ENCODE measurements around the gene TLDC2. TPM values are rescaled to one million over a fixed set of nuclear protein-coding genes. Genes with fewer than 3 reads are reported as not detected.

Gene TLDC2
- total RNA-seq (2014; rRNA removed; shearing (Covaris generic)) = 0.32 and 0.76 TPM in 2 replicates
- 0.20 and 0.24 TPM in 2 replicates for polyA plus RNA-seq (2016; fragmentation: Nextera tagmentation; extraction: Ambion mirVana)

- Histone ChIP-seq H3K4me1 (ENCODE audit: insufficient read depth) (no peaks in the 10 kb centered on the region), H3K9me3 (ENCODE audit: low read depth) (no peaks in the 10 kb centered on the region), H3K27me3 (replicated peaks; ENCODE audit: insufficient read depth) (no peaks in the 10 kb centered on the region), H2AFZ (no peak within 1 kb of the TSS), H3K4me2 (ENCODE audit: unreplicated experiment) (no peak within 1 kb of the TSS), H3K9me2 (ENCODE audit: insufficient read depth) (no peaks in the 10 kb centered on the region), H3K9ac (no peak within 1 kb of the TSS), H3K79me2 (ENCODE audit: insufficient read depth) (no peaks in the 10 kb centered on the region), H4K20me1 (ENCODE audit: insufficient read depth) (no peaks in the 10 kb centered on the region), H3F3A (ENCODE audit: insufficient read depth) (no peaks in the 10 kb centered on the region), H3K36me3 (ENCODE audit: low read depth) (no peaks in the 10 kb centered on the region), H3K27ac (no peak within 1 kb of the TSS), H3K4me3 (no peak within 1 kb of the TSS)
- in situ Hi-C loops (cut with MboI) = no loop called here
- WGBS, 2 experiments (ENCODE audit: low coverage in 1 of 2, low lambda C conversion rate in 2 of 2, missing lambda C conversion rate in 2 of 2) = 88 to 89% methylated on average over 14 of the region's 14 CpGs
- DNase-seq = no peak
- TF ChIP-seq EZH2 (IDR thresholded peaks at IDR 0.05; ENCODE audit: insufficient read depth, poor library complexity, severe bottlenecking) (no peak), EZH2phosphoT487 (IDR thresholded peaks at IDR 0.05; ENCODE audit: insufficient read depth, low read depth) (no peak)
Measured at GRCh38 chr20:36875702-36876472, at the start of gene TLDC2. Gene TLDC2, plus strand, starts transcription at chr20:36876138. Its CDS starts 37 bp downstream, at chr20:36876175.

GRCh38 chr20:36826554-36827244 is 49.2 kb upstream of the TLDC2 start:
- no peak for DNase-seq
- TF ChIP-seq EZH2 (IDR thresholded peaks at IDR 0.05; ENCODE audit: insufficient read depth, poor library complexity, severe bottlenecking) (no peak), EZH2phosphoT487 (IDR thresholded peaks at IDR 0.05; ENCODE audit: insufficient read depth, low read depth) (no peak)
- WGBS, 2 experiments (ENCODE audit: low coverage in 1 of 2, low lambda C conversion rate in 2 of 2, missing lambda C conversion rate in 2 of 2) = 96% methylated on average over 7 of the region's 7 CpGs
- Histone ChIP-seq H3K79me2 (ENCODE audit: insufficient read depth) (peaks cover 47% of the 10 kb centered on the region), H3K4me3 (no peak overlapping the region), H3K4me1 (ENCODE audit: insufficient read depth) (peaks cover 18% of the 10 kb centered on the region), H3K9me2 (ENCODE audit: insufficient read depth) (no peaks in the 10 kb centered on the region), H3K4me2 (ENCODE audit: unreplicated experiment) (no peak overlapping the region), H3K27ac (no peak overlapping the region), H3K36me3 (ENCODE audit: low read depth) (0 out of 2 replicates have a peak, but pooled peaks cover 6% of the 10 kb centered on the region), H3K27me3 (replicated peaks; ENCODE audit: insufficient read depth) (no peaks in the 10 kb centered on the region), H2AFZ (no peak overlapping the region), H3K9me3 (ENCODE audit: low read depth) (no peaks in the 10 kb centered on the region), H3F3A (ENCODE audit: insufficient read depth) (peaks cover 11% of the 10 kb centered on the region), H4K20me1 (ENCODE audit: insufficient read depth) (no peaks in the 10 kb centered on the region), H3K9ac (no peak overlapping the region)
- in situ Hi-C loops (cut with MboI) = no loop called here

- Histone ChIP-seq H3K4me2 (ENCODE audit: unreplicated experiment) (no peak overlapping the region), H3K9me3 (ENCODE audit: low read depth) (no peaks in the 10 kb centered on the region), H3K27me3 (replicated peaks; ENCODE audit: insufficient read depth) (no peaks in the 10 kb centered on the region), H3K9ac (no peak overlapping the region), H3F3A (ENCODE audit: insufficient read depth) (peaks cover 21% of the 10 kb centered on the region), H2AFZ (no peak overlapping the region), H3K4me3 (no peak overlapping the region), H3K9me2 (ENCODE audit: insufficient read depth) (no peaks in the 10 kb centered on the region), H3K79me2 (ENCODE audit: insufficient read depth) (peaks cover 50% of the 10 kb centered on the region), H3K4me1 (ENCODE audit: insufficient read depth) (peaks cover 25% of the 10 kb centered on the region), H4K20me1 (ENCODE audit: insufficient read depth) (no peaks in the 10 kb centered on the region), H3K36me3 (ENCODE audit: low read depth) (0 out of 2 replicates have a peak, but pooled peaks cover 6% of the 10 kb centered on the region), H3K27ac (no peak overlapping the region)
- in situ Hi-C loops (cut with MboI) = no loop called here
- 55 to 61% methylated on average over 7 to 11 of the region's 11 CpGs for WGBS, 2 experiments (ENCODE audit: low coverage in 1 of 2, low lambda C conversion rate in 2 of 2, missing lambda C conversion rate in 2 of 2)
- DNase-seq = no peak
- TF ChIP-seq EZH2 (IDR thresholded peaks at IDR 0.05; ENCODE audit: insufficient read depth, poor library complexity, severe bottlenecking) = no peak
- no peak for TF ChIP-seq EZH2phosphoT487 (IDR thresholded peaks at IDR 0.05; ENCODE audit: insufficient read depth, low read depth)
Measured at GRCh38 chr20:36827541-36828279, 48.2 kb upstream of the TLDC2 start.

Data from GM23248 (cell line).